ENCODE results near the gene CYB561.

- TF ChIP-seq POLR2AphosphoS5 (IDR thresholded peaks at IDR 0.05; ENCODE audit: low read depth, low read length), result no peak
- no peak for TF ChIP-seq POLR2A (IDR thresholded peaks at IDR 0.05; ENCODE audit: low read depth, low read length)
- no peak for TF ChIP-seq TAF1 (IDR thresholded peaks at IDR 0.05; ENCODE audit: low read depth, low read length)
- TF ChIP-seq PAX5 (IDR thresholded peaks at IDR 0.05; ENCODE audit: insufficient read depth, low read length, severe bottlenecking), result no peak
- TF ChIP-seq SPI1 (IDR thresholded peaks at IDR 0.05; ENCODE audit: low read depth, low read length), result no peak
These were observed 46.2 kb downstream of the CYB561 start for GRCh38 chr17:63399856-63400255.
